HG02943 (cell line): ENCODE data around the gene PDSS2.
"Not testable (repeated sequence)": the region's sequence is repeated elsewhere in the genome, so short reads cannot be mapped to it uniquely, and the experiment has no call there.

Experiments
- ATAC-seq: cut with Tn5 transposase; IDR thresholded peaks from one replicate; pipeline ENCODE4 v1.9.1; 2021; ENCODE audit warnings: mild to moderate bottlenecking, low read depth, moderate library complexity; ENCODE audit not compliant: unreplicated experiment

PDSS2 gene

GRCh38 chr6:107230448-107230847 is 228.9 kb downstream of the PDSS2 start:
- no peak for ATAC-seq

GRCh38 chr6:107230024-107230423 is 229.3 kb downstream of the PDSS2 start:
- no peak for ATAC-seq

- ATAC-seq = no peak
Observed at GRCh38 chr6:107228754-107229153, 230.6 kb downstream of the PDSS2 start.

GRCh38 chr6:107221519-107221918 is 237.8 kb downstream of the PDSS2 start:
- ATAC-seq = no peak

DNA sequence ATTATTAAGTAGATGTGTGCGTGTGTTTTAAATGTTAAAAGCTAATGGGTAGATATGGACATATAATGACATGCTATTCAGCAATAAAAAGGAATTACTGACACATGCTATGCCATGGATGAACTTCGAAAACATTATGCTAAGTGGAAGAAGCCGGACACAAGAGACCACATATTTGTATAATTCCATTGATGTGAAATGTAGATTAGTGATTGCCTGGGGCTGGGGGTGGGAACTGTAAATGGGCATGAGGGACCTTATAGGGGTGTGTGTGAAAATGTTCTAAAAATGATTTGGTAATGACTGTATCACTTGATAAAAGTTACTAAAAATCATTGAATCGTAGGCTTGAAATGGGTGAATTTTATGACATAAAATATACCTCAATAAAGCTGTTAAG is 239.5 kb downstream of the PDSS2 start:
- ATAC-seq = no peak

DNA sequence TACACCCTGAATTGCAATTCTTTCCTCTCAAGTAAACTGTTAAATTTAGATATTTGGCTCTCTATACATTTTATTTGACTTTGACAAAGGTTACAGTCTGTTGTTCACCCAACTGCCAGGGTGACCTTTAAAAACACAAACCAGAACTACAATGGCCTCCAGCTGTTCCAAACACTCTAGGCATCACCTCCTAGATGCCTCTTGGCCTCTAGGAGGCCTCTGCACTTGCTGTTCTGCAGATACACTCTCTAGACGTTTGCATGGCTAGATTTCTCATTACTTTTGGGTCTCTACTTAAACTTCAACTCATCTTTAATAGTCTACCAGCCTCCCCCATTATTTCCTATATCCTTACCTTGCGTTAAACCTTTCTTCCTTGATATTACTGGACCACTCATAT is 241.2 kb downstream of the PDSS2 start:
- no peak for ATAC-seq

DNA sequence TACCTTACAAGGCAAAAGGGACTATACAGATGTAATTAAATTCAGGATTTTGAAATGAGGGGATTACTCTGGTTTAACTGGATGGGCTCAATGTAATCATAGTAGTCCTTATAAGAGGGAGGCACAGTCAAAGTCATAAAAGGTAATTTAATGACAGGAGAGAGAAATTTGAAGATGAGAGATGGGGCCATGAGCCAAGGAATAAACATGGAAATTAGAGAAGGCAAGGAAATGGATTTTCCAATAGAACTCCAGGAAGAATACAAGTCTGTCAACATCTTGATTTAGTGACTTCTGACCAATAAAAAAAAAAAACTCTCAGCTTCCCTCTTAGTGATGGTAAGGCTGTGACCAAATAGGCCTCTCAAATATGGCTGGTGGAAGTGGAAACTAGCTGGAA is 242.1 kb downstream of the PDSS2 start:
- no peak for ATAC-seq

GRCh38 chr6:107216197-107216933 is 243.0 kb downstream of the PDSS2 start:
- no peak for ATAC-seq

DNA sequence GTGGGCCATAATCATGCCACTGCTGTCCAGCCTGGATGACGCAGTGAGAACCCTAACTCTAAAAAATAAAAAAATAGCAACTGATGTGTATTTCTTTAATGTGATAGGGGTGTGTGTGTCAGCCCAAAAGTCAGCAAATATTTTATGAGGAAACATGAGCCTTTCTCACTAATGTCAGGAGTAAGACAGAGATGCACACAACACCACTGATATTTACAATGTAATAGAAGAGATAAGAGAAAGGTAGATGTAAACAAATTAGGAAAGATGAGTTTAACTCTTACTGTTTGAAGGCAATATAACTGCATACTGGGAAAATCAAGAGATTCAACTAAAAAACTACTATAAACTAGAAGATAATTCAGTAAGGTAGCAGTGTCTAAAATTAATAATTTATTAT is 244.0 kb downstream of the PDSS2 start:
- ATAC-seq = no peak

DNA sequence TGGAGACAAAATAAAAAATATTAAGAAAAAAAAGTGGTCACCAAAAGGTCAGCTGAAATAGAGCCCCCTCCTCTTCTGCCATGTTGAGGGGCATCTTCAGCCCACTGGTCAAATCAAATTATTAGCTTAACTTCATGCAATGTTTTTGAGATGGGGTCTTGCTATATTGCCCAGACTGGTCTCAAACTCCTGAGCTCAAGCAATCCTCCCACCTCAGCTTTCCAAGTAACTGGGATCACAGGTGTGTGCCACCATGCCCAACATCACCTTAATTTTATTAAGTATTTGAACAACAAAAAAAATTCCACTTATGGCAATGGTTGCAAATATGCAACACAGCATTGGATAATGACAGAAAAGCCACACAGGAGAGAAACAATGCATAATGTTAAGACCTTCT is 244.7 kb downstream of the PDSS2 start:
- ATAC-seq = no peak

GRCh38 chr6:107209406-107210305 is 249.7 kb downstream of the PDSS2 start:
- ATAC-seq = no peak

DNA sequence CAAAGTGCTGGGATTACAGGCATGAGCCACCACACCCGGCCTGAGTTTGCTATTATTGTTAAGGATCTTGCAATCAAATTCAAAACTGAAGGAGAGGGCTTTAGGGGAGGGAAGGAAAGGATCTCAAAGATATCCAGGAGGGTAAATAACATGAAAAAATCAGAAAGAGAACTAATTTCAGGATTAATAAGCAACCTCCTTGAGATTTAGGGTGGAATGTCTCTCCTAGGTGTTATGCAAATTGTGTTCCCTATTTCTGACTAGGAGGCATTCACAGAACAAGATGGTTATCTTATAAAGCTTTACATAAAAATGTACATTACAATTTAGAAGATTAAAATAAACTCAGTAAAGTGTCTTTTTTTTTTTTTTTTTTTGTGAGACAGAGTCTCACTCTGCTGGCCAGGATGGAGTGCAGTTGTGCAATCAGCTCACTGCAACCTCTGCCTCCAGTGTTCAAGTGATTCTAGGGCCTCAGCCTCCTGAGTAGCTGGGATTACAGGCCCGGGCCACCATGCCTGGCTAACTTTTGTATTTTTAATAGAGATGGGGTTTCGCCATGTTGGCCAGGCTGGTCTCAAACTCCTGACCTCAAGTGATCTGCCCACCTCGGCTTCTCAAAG is 252.0 kb downstream of the PDSS2 start:
- no peak for ATAC-seq

DNA sequence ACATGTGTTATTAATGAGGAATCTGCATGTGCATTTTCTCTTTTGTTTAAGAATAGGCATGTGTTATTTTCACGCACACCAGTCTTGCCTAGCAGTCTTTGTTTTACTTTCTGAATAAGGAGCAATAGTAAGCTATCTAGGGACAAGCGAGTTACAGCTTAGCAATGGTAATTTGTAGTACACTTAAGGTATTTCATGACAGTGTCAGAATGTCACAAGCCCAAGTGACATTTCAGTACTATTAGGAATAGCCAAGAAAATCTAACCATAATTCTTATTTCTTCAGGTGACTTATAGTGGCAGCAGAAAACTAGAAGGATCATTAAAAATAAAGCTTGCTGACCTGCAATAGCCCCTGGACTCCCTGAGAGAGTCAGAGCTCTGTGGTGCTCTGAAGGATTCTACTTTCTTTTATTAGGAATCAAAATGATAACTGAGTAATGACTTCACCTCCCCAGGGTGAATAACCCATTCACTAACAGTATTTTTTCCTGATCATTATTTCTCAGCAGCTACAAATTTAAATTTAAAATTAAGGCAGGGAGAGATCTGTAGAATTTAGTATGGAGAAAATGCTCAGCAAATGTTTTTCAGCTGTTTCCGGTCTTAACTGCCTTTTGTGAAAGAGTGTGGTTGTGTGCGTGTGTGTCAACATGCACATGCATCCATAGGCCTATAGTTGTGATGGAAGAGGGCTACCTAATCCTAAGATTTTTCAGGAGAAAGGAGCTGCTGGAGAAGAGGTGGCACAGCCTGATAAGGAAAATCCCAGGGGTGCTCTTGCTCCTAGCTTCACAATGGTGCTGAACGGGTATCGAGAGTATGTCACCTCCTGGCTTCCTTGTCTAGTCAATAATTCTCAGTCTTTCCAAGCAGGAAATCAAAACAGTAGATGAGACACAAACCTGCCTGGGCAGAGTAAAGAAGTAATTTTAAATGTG is 254.0 kb downstream of the PDSS2 start:
- no peak for ATAC-seq

DNA sequence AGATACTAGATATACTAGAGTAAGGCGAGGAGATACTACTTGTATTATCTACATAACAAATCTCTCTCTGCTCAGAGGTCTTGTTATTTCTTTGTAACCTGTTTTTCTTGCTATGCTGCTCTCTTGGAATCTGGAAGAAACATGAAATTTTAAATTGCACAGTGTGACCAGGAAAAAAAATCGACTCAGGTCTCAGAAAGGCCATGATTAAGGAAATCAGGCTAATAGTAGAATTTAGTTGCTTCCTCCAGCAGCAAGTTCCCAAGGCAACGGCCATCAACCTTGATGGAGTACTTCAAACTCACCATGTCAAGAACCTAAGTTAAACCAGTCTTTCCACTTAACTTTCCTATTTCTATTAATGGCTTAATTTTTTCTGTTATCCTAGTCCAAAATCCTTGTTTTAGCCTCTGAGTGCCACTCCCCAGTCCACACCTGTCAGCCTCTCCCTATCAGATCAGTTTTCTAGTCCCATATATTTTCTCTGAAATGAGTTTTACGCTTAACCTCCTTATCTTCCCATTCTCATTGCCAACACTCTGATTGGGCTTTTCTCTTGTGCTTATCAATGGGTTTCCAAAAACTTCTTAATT is 256.4 kb downstream of the PDSS2 start:
- ATAC-seq = no peak

GRCh38 chr6:107198631-107199416 is 260.5 kb downstream of the PDSS2 start:
- ATAC-seq = no peak

DNA sequence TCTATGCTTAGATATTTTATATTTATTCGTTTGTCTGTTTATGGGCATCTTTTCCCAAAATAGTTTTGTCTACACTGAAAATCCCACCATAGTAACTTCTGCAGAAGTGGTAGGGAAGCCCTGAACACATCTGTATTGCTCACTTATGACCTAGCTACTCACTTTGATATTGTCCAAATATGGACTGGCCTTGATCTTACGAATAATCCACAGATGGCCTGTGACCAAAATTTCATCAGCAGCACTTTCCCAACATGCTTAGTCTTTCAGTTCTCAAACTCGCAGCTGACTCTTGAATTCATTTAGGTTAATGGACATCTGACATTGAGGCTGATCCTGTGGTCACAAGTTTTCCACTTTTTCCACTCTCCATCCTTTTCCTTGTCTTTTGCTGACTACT is 263.2 kb downstream of the PDSS2 start:
- ATAC-seq = no peak

DNA sequence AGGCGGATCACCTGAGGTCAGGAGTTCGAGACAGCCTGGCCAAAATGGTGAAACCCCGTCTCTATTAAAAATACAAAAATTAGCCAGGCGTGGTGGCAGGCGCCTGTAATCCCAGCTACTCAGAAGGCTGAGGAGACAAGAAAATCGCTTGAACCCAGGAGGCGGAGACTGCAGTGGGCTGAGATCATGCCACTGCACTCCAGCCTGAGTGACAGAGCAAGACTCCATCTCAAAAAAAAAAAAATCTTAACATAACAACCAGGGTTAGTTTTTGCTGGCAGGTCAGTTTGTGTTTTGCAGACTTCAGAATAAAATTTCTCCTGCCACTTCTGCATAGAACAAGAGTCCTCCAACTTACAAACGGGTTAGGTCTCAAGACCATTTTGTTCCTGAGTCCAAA is 264.6 kb downstream of the PDSS2 start:
- not testable (repeated sequence) for ATAC-seq

GRCh38 chr6:107192830-107193229 is 266.5 kb downstream of the PDSS2 start:
- no peak for ATAC-seq

DNA sequence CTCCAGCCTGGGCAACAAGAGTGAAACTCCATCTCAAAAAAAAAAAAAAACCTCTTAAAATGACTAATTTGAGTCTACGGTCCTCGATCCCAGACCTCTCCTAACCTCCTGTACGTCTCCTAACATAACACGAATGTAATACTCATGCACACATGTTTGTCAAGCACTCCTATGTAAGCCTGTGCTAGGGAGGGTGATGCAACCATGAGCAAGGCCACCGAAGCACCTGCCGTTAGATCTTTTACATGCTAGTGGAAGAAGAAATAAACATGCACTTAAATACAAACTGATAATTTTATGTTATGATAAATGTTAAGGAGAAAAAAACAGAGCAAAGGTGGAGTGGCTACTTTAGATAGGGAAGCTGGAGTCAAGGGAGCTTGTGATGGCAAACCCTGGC is 271.7 kb downstream of the PDSS2 start:
- ATAC-seq = no peak
